Stimulated activated CD8-positive, alpha-beta memory T cell treated with anti-CD3 and anti-CD28 coated beads, Interleukin-12 subunit alpha, Interleukin-12 subunit beta, amount 100 ng/mL, for 1 hour (primary cell): ENCODE results near the gene DCLK2.

Experiments
- DNase-seq: peaks from one replicate; pipeline ENCODE4 v3.0.0-alpha.2; 2020; ENCODE audit warnings: low read depth

Gene DCLK2

DNA sequence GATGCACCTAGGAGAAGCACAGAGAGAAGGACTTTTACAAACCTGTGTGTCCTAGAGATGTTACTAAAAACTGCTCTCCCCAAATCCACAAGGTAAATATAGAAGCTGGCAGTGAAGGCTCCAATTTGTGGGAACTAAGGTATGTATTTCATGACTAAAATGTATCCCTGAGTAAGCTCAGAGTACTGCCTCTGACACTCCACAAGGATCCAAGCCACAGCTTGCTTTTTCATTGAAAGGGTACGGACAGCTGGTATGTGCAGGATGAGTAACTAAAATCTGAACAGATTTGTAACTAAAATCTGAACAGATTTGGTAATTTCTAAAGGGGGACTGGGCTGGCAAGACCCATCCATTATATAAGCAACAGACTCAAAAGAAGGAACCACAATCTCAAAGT is 187.6 kb downstream of the DCLK2 start:
- DNase-seq, result no peak

DNA sequence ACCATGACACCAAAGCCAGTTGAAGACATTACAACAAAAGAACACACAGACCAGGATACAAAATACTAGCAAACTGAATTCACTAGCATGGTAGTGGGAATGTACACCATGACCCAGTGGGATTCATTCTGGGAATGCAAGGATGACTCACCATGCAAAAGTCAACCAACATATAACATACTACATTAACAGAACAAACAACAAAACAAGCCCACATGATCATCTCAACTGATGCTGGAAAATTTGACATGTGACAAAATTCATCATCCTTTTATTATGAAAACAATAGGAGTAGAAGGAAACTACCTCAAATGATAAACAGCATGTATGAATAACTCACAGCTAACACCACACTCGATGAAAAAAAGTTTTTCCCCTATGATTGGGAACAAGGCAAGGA is 190.2 kb downstream of the DCLK2 start:
- no peak for DNase-seq

DNA sequence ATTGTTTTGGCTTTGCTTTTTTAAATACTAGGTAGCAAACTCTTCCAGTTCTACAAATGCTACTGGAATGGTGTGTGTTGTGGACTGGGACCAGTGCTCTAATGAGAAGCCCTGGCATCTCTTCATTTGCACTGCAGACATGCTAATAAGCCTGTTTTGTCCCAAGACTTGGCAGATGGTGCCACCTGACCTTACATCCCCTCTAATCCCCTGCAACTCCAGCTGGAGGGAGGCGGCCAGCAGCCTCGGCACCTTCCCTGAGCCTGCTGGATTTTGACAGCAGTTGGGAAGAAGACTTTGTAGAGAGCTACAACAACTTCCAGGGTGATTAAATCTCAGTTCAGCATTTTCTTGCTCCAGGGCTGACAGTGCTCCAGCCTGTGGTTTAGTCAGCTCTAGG is 200.0 kb downstream of the DCLK2 start:
- DNase-seq, result no peak

DNA sequence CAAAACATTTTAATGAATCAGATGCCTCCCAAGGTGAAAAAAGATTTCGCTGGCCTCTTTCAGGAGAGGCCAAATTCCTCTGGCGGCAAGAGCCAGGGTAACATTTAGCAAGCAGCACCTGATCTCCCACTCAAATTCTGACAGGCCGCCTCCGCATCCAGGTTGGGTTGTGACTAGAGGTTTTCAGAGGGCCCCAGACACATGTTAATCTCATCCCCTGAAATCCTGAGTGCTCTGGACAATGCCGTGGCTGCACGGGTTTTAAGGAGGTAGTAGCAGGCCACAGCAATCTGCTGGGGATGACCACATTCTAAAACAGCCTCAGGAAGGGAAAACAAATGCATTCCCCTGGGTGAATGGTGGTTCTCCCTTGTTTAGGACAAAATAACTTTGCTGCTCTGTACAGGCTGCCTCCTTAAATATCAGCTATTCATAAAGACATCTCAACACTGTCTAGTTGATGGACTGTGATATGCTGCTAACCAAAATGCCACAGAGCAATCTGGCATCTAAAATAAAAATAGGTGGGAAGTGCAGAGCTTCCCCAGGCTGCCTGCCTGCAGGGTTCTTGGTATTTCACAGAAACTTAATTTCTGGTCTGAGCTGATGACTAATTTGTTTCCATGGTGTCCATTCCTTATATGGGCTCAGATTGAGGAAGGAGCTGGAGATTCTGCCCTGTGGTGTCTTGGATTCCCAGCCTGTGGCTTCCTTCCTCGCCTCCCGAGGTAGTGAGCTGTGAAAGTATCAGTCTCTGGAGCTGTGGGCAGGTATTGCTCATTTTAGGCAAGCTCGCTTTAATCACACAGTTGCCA is 202.0 kb downstream of the DCLK2 start:
- no peak for DNase-seq

DNA sequence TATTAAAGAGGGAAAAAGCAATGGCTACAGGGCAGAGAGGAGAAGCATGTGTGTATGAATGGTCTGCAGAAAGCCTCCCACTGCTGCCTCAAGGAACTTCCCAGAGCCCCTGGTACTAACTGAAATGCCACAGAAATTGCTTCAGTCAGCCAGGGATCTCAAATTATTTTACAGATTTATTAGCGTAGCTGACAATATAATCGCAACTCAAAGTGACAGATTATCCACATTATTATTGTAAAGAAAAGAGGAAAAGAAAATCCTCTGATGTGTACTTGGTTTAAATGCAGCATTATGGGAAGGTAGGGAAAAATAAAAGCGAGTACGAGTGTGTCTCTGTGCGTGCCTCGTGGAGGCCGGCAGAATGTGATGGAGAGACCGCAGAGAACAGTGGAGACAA is 202.7 kb downstream of the DCLK2 start:
- no peak for DNase-seq

DNA sequence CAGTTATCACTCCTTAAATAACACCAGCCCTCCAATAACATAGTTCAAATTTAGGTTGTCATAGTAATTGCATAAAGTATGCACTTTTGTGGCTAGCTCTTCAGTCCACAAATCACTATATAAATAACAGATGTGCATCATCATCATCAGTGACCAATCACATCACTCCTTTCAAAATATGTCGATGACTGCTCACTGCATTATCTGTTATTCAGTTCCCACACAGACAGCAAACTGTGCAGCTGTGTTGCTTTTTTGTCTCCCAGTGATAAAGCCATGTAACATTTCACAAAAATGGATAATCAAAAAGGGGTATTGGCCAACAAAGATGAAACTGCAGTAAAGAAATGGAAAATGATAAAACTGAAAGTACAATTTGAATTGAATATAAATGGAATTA is 205.4 kb downstream of the DCLK2 start:
- DNase-seq, result no peak

DNA sequence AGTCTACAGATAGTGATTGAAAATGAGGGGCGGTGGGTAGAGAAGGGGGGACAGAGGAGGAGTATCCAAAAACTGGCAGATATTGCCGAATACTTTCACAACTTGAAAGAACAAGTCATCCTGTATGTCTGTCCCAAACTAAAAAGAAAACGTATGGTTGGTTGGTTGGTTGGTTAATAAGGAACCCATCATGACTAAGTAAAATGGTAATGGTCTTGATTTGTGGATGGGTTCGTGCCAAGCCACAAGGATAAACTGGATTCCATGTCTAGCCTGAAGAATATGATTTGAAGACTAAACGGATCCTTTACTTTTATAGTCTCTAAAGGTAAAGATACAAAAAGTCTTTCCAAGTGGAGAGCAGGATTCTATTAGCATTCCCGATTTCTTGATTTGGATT is 208.4 kb downstream of the DCLK2 start:
- DNase-seq, result no peak

DNA sequence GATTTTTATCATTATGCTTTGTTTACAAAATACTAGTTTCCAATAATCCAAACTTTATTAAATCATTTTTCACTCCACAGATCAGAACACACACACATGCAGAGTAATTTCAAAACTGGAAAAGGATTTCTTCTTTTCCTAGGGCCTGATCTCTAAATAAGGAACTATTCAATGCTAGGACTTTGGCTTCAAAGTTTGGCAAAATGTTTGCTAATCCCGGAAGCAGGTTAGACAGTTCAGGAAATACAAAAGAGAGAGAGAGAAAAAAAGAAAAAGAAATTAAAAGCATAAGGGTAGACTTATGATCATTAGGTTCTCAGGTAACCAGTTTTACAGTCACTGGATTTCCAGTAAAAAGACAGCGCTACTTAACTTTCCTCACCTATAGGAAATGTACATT is 211.0 kb downstream of the DCLK2 start:
- no peak for DNase-seq

DNA sequence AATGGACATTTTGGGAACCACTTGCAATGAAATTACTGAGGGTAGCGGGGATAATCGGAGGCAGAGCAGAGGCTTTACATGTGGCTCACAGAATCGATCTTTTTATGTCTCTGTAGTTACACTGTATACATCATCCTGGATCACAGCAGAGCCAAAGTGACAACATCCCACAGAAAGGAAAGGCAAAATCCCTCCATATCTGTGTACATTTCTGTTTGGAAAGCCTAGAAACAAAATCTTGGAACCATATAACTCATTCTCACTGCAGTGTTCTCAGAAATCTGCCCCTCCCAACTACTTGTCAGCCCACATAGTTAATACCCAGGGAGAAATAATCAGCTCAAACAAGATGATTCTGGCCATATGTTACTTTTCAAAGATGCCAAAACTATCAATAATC is 211.6 kb downstream of the DCLK2 start:
- DNase-seq, result no peak

DNA sequence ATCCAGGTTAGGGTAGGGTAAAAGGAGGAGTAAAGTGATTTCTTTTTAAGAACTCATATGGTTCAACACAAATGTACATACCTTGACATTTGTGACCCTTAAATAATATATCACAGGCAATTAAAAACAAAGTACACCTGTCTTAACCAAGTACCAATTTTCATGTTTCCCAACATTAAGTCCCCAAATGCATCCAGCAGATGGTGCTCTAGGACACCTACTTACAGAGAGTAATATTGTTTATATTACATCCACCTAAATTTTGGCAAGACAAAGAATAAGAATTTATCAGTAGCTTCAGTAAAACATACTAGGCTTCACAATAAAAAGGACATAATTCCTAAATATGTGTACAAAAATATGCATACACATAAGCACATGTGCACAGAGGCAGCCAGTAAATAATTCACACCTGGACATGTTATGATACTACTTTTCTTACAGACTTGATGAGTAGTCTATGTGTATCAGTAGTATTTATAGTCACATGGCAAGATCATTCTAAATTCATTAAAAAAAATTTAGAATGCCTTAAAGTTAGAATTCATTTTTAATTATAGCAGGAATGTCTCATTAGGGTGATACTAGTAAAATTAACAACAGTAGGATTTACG is 219.7 kb downstream of the DCLK2 start:
- DNase-seq, result no peak

DNA sequence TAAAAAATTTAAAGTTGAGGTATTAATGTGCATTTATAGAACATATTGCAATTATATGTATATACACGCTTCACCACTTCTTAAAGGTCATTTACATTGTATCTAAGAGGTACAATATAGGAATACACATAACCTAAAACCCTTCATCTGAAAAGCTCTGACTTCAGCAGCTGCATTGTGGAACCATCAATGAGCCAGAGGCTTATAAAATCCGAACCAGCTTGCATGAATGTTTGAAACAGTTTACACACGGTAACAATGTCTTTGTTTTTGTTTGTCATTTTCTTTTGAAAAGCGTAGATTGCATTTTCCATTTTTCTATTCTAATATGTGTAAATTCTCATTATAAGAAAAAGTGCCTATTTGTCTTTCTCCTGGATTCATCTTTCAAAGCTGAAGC is 221.6 kb downstream of the DCLK2 start:
- DNase-seq, result no peak

DNA sequence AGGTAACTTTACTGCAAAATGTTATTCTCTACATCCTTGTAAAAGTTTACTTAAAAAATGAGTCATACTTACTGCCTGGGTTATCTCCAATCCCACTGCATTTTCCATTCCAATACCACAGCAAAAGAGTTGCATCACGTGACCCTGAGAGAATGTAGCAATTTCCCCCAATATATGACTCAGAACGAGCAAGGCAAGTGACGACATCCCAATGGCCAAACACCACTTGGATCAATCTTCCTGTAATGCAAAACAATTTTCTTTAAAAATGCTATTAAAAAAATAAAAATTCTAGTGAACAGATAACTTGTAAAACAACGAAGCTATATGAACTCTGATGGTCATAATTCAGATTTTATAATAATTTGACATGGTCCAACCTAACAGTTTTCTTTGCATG is 224.3 kb downstream of the DCLK2 start:
- no peak for DNase-seq

DNA sequence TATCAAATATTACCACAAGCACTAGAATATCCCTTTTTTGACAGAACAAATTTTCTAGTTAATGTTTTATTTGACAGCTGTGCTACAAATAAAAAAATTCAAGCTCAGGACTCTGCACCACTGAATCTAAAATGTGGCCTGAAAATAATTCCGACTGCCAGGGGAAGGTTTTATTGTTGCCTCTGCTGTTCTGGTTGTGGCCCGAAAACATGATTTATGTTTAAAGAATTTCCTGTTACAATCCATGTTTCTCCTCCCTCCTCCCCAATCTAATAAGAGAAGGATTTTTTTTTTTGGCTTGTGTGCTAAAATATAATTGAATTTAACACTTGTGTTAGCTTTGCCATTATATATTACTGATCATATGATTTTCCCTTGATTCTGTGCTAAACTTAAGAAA is 227.8 kb downstream of the DCLK2 start:
- no peak for DNase-seq

DNA sequence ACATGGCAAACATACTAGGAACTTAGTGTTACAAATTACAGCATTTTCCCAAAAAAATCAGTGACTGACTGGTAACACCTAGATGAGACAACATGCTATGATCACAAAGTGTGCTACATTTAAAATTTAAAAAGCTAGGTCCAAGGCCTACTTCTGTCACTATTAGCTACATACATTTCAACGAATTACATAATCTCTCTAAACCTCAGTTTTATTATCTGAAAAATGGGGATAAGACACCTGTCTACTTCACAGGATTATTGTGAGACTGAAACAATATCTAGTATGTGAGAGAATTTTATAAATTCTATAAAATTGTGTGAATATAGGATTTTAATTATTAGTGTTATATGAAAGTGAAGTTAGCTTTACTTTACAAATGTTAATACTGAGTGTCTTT is 228.5 kb downstream of the DCLK2 start:
- no peak for DNase-seq
